K562 (cell line): ENCODE measurements around the gene ATP5F1D. TPM values are rescaled to one million over a fixed set of nuclear protein-coding genes. Genes with fewer than 3 reads are reported as not detected.
"Not testable (repeated sequence)": the region's sequence is repeated elsewhere in the genome, so short reads cannot be mapped to it uniquely, and the experiment has no call there.

Experiments used
- ATAC-seq: fragments of 200-7000 bp; cut with Tn5 transposase; 3 replicates; pipeline ENCODE4 v1.9.1; 2020; ENCODE audit warnings: moderate library complexity
- BruUV-seq: library from RNA; stranded (reverse); fragments of 400-500 nt; replicated peaks from 2 replicates; lab custom pipeline; 2021; lab: Mats Ljungman, UMichigan
- CTCF ChIA-PET: fragments of 300-600 bp; formaldehyde crosslinking; extraction: SDS; loops from one replicate; lab custom pipeline; 2021; ENCODE audit warnings: low intra/inter-chr PET ratio; lab: Yijun Ruan, JAX
- POLR2A ChIA-PET: fragments of 300-600, 350-650 bp; sonication (Branson Sonifier 250); formaldehyde crosslinking; extraction: SDS; loops from one replicate; lab custom pipeline; 2021; ENCODE audit warnings: antibody characterized with exemption, inconsistent platforms; lab: Yijun Ruan, JAX
- DNase-seq, 4 experiments: peaks; one replicate each; pipeline versions ENCODE4 v3.0.0 to v3.0.0-alpha.2; 2011 to 2018; ENCODE audit warnings: low spot score in 3 of 4, mixed read lengths in 3 of 4; ENCODE audit errors: extremely low read depth in 1 of 4
- FAIRE-seq: peaks from 2 replicates; lab custom pipeline; 2011; peaks lifted over from hg19 to GRCh38; lab: Jason Lieb, UNC
- H2AFZ ChIP-seq: 2 replicates; pipeline ENCODE4 v1.6.0; 2011; ENCODE audit warnings: low read depth, low read length, control low read depth, inconsistent platforms
- H3K27ac ChIP-seq: fragments of 200-600 bp; 3 replicates; pipeline ENCODE4 v1.8.0; 2011; ENCODE audit warnings: low read depth, mild to moderate bottlenecking, control low read depth, inconsistent platforms, low read length, moderate library complexity, mixed read lengths; ENCODE audit errors: extremely low read depth
- H3K27me3 ChIP-seq, 2 experiments: fragments of 300-600 bp in 1 of 2; 2 replicates in 1 of 2; 3 replicates in 1 of 2; pipeline versions ENCODE4 v1.6.0 to v1.8.0; 2011; ENCODE audit warnings: inconsistent platforms in 2 of 2, low read length in 2 of 2, mild to moderate bottlenecking in 1 of 2, mixed read lengths in 1 of 2, moderate library complexity in 1 of 2; ENCODE audit not compliant: control insufficient read depth in 2 of 2, insufficient read depth in 2 of 2
- H3K36me3 ChIP-seq: fragments of 300-600 bp; 3 replicates; pipeline ENCODE4 v1.8.0; 2011; ENCODE audit warnings: mild to moderate bottlenecking, low read length, inconsistent platforms; ENCODE audit not compliant: control insufficient read depth, insufficient read depth
- H3K4me1 ChIP-seq, 2 experiments: fragments of 200-600 bp in 1 of 2; replicated peaks in 1 of 2; 2 replicates in 1 of 2; 3 replicates in 1 of 2; pipeline versions ENCODE4 v1.5.1 to v1.8.0; 2011; ENCODE audit warnings: inconsistent platforms in 2 of 2, low read length in 2 of 2, mild to moderate bottlenecking in 1 of 2, mixed read lengths in 1 of 2, moderate library complexity in 1 of 2; ENCODE audit not compliant: control insufficient read depth in 2 of 2, insufficient read depth in 2 of 2
- H3K4me2 ChIP-seq: 2 replicates; pipeline ENCODE4 v1.6.1; 2011; ENCODE audit warnings: low read length, control low read depth, inconsistent platforms, mixed read lengths; ENCODE audit not compliant: insufficient read depth
- H3K4me3 ChIP-seq: fragments of 200-600 bp; sonication (generic), shearing (Covaris generic); 2 replicates; pipeline ENCODE4 v1.5.1; 2016; ENCODE audit warnings: control low read depth, inconsistent platforms
- H3K79me2 ChIP-seq: fragments of 200-600 bp; 3 replicates; pipeline ENCODE4 v1.8.0; 2011; ENCODE audit warnings: low read length, inconsistent platforms; ENCODE audit not compliant: control insufficient read depth, insufficient read depth
- H3K9ac ChIP-seq, 2 experiments: 2 replicates each; pipeline versions ENCODE4 v1.6.0 to v1.6.1; 2011; ENCODE audit warnings: low read depth in 2 of 2, low read length in 2 of 2, control low read depth in 1 of 2, inconsistent platforms in 1 of 2, mild to moderate bottlenecking in 1 of 2, mixed read lengths in 1 of 2; ENCODE audit not compliant: insufficient read depth in 1 of 2
- H3K9me1 ChIP-seq: one replicate; pipeline ENCODE4 v1.6.0; 2011; ENCODE audit warnings: inconsistent platforms, mild to moderate bottlenecking, low read length, moderate library complexity; ENCODE audit not compliant: control insufficient read depth, insufficient read depth
- H3K9me3 ChIP-seq: replicated peaks from 2 replicates; pipeline ENCODE4 v1.5.1; 2011; ENCODE audit warnings: low read depth, low read length, inconsistent platforms; ENCODE audit not compliant: control insufficient read depth, insufficient read depth
- H4K20me1 ChIP-seq: replicated peaks from 2 replicates; pipeline ENCODE4 v1.6.1; 2011; ENCODE audit warnings: low read length, inconsistent platforms, mixed read lengths; ENCODE audit not compliant: control insufficient read depth, insufficient read depth
- BCL6 ChIP-seq: fragments of 250-450 bp; sonication (Bioruptor Pico); IDR thresholded peaks from 2 replicates; pipeline ENCODE4 v1.4.0; 2020
- KDM5B ChIP-seq: fragments of 200-600 bp; sonication (generic); IDR thresholded peaks from 2 replicates; pipeline ENCODE4 v1.6.1; 2012; ENCODE audit warnings: low read depth, mild to moderate bottlenecking, moderate library complexity, low read length, control low read depth, inconsistent platforms; ENCODE audit not compliant: insufficient replicate concordance
- POLR2H ChIP-seq: IDR thresholded peaks from 2 replicates; pipeline ENCODE4 v1.6.1; 2016; ENCODE audit warnings: missing genetic modification characterization, low read depth, mild to moderate bottlenecking, control low read depth, missing compliant biosample characterization, moderate library complexity
- POLR3G ChIP-seq: IDR thresholded peaks from 2 replicates; pipeline ENCODE4 v1.6.1; 2011; ENCODE audit not compliant: insufficient read length, insufficient replicate concordance; ENCODE audit errors: extremely low read depth
- SIN3B ChIP-seq: fragments of 450-650 bp; IDR thresholded peaks from 2 replicates; pipeline ENCODE4 v1.6.1; 2017; ENCODE audit warnings: low read depth, mild to moderate bottlenecking, moderate library complexity
- ZNF707 ChIP-seq: fragments of 250-450 bp; sonication (Bioruptor Pico); conservative IDR thresholded peaks from 2 replicates; pipeline ENCODE4 v1.8.0; 2022; ENCODE audit warnings: inconsistent platforms, mild to moderate bottlenecking, moderate library complexity
- ZNF785 ChIP-seq: fragments of 250-450 bp; sonication (Bioruptor Pico); IDR thresholded peaks from 2 replicates; pipeline ENCODE4 v1.4.0; 2020; ENCODE audit warnings: mild to moderate bottlenecking
- ZSCAN32 ChIP-seq: fragments of 450-650 bp; formaldehyde crosslinking; IDR thresholded peaks from 2 replicates; pipeline ENCODE4 v1.4.0; 2020; ENCODE audit warnings: mild to moderate bottlenecking, moderate library complexity
- WGBS: fragments of 100-300 bp; shearing (Covaris generic); methylation state at CpG from one replicate; pipeline ENCODE4 v1.1.6; 2016; ENCODE audit warnings: low coverage, mixed read lengths; ENCODE audit not compliant: insufficient coverage; ENCODE audit errors: missing lambda C conversion rate; 5-methylcytosine and 5-hydroxymethylcytosine counted together
- in situ Hi-C: fragments of 300-500 bp; cut with MboI; formaldehyde crosslinking; loops from 4 replicates; pipeline ENCODE4 v1.15.0; 2018; ENCODE audit warnings: inconsistent platforms, mixed read lengths
- intact Hi-C: fragments of 100-400 bp; cut with micrococcal nuclease; formaldehyde crosslinking; loops from 2 replicates; pipeline ENCODE4 v1.14.2; 2022
- polyA plus RNA-seq, 8 experiments: library from polyadenylated mRNA; depleted of rRNA in 4 of 8; stranded (reverse) in 5 of 8; unstranded in 3 of 8; fragments of >200 nt; fragmentation: Nextera tagmentation in 2 of 8; fragmentation: Illumina TruSeq in 1 of 8; extraction: Ambion mirVana in 2 of 8; extraction: Trizol in 1 of 8; gene quantifications; 2 replicates each; pipeline versions ENCODE4 v1.2.1 to v1.2.3, GENCODE V29; 2011 to 2014; ENCODE audit warnings: inconsistent platforms in 1 of 8, missing spikeins in 1 of 8
- total RNA-seq, 7 experiments: library from RNA; depleted of rRNA in 6 of 7; stranded (reverse); fragments of >200 nt in 6 of 7; fragmentation: Illumina TruSeq in 2 of 7; extraction: Trizol in 2 of 7; gene quantifications; 2 replicates each; pipeline versions ENCODE4 v1.2.1 to v1.2.3, GENCODE V29; 2011 to 2021; ENCODE audit warnings: low replicate concordance in 1 of 7
- TF ChIP-seq, protein P1 (sequence below): fragments of 450-650 bp; IDR thresholded peaks from 2 replicates; pipeline ENCODE4 v1.6.1; 2016
- TF ChIP-seq, protein P2 (sequence below): fragments of 250-450 bp; sonication (Bioruptor Pico); IDR thresholded peaks from 2 replicates; pipeline ENCODE4 v1.5.0; 2020; ENCODE audit warnings: mild to moderate bottlenecking, borderline replicate concordance

Gene ATP5F1D
- total and polyA plus RNA-seq, 9 of the 15 experiments (the other 6 are each of a cell fraction or from before 2014, with no cell fraction given): 3.9 to 409 (median 36.8) TPM

DNA sequence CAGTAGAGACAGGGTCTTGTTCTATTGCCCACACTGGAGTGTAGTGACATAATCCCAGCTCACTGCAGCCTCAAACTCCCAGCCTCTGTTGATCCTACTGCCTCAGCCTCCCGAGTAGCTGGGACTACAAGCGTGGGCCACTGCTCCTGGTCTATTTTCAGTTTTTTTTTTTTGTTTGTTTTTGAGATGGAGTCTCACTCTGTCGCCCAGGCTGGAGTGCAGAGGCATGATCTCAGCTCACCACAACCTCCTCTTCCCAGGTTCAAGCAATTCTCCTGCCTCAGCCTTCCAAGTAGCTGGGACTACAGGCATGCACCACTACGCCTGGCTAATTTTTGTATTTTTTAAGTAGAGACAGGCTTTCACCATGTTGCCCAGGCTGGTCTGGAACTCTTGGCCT, 40.9 kb upstream of the ATP5F1D start:
- H3K27me3 ChIP-seq, H3K27ac ChIP-seq, H2AFZ ChIP-seq, H3K79me2 ChIP-seq, DNase-seq, BruUV-seq, in situ Hi-C loops, CTCF ChIA-PET, H3K9me1 ChIP-seq, H3K9ac ChIP-seq, FAIRE-seq, intact Hi-C loops, H3K4me3 ChIP-seq, H3K9me3 ChIP-seq, H4K20me1 ChIP-seq, H3K36me3 ChIP-seq, H3K4me2 ChIP-seq, ATAC-seq: not testable (repeated sequence)
- WGBS: 71% methylated on average over 4 of the region's 4 CpGs
- H3K4me1 ChIP-seq: peaks cover 23 to 37% of the 10 kb centered on the region in 2 experiments
- POLR2A ChIA-PET: interaction anchor here (0.6 kb wide), 1 partner anchor 11 kb away, joined by 4 read pairs; no protein-coding TSS in a partner anchor

- peaks cover 24% of the 10 kb centered on the region; the same call in 2 of the 3 replicates for H3K36me3 ChIP-seq
- 4% methylated on average over 57 of the region's 114 CpGs for WGBS
- FAIRE-seq (peak; percentile 70), ATAC-seq (peak; percentile 92), DNase-seq (peak; percentile 98 to 99 (median 99))
- ChIA-PET POLR2A (no interaction called here), CTCF (interaction anchor here (0.6 to 0.7 kb wide), 2 partner anchors 278 to 606 kb away, joined by 3 to 4 read pairs; no protein-coding TSS in a partner anchor)
- peaks cover 25% of the 10 kb centered on the region for H4K20me1 ChIP-seq
- intact Hi-C loops: no loop called here
- peaks cover 44 to 74% of the 10 kb centered on the region in 2 experiments for H3K4me1 ChIP-seq
- peak within 1 kb of the TSS; percentile 83 for H3K4me3 ChIP-seq
- H3K4me2 ChIP-seq: peak within 1 kb of the TSS; percentile 96
- peaks cover 44% of the 10 kb centered on the region for H3K79me2 ChIP-seq
- in situ Hi-C loops: no loop called here
- no peaks in the 10 kb centered on the region for H3K9me3 ChIP-seq
- peak within 1 kb of the TSS; percentile 81 to 96 for H3K9ac ChIP-seq
- H3K27ac ChIP-seq: peak within 1 kb of the TSS; percentile 91
- H2AFZ ChIP-seq: peak within 1 kb of the TSS; percentile 76
- no TSS peak for BruUV-seq
- no peaks in the 10 kb centered on the region for H3K27me3 ChIP-seq
- peaks cover 8% of the 10 kb centered on the region for H3K9me1 ChIP-seq
- TF ChIP-seq ZSCAN32 (CRISPR knock-in tag) (peak; percentile 52; the same call in 1 of the 2 replicates), POLR2H (tag) (peak; percentile 10; the same call in 1 of the 2 replicates), SIN3B (peak; percentile 53), KDM5B (peak; percentile 61), BCL6 (CRISPR knock-in tag) (0 out of 2 replicates have a peak, but pooled peaks have one; percentile 7), ZNF785 (no peak), POLR3G (no peak), ZNF707 (peak; percentile 56; the same call in 1 of the 2 replicates)
- TF ChIP-seq, protein P1, sequence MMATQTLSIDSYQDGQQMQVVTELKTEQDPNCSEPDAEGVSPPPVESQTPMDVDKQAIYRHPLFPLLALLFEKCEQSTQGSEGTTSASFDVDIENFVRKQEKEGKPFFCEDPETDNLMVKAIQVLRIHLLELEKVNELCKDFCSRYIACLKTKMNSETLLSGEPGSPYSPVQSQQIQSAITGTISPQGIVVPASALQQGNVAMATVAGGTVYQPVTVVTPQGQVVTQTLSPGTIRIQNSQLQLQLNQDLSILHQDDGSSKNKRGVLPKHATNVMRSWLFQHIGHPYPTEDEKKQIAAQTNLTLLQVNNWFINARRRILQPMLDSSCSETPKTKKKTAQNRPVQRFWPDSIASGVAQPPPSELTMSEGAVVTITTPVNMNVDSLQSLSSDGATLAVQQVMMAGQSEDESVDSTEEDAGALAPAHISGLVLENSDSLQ: peak; percentile 99
- TF ChIP-seq, protein P2, sequence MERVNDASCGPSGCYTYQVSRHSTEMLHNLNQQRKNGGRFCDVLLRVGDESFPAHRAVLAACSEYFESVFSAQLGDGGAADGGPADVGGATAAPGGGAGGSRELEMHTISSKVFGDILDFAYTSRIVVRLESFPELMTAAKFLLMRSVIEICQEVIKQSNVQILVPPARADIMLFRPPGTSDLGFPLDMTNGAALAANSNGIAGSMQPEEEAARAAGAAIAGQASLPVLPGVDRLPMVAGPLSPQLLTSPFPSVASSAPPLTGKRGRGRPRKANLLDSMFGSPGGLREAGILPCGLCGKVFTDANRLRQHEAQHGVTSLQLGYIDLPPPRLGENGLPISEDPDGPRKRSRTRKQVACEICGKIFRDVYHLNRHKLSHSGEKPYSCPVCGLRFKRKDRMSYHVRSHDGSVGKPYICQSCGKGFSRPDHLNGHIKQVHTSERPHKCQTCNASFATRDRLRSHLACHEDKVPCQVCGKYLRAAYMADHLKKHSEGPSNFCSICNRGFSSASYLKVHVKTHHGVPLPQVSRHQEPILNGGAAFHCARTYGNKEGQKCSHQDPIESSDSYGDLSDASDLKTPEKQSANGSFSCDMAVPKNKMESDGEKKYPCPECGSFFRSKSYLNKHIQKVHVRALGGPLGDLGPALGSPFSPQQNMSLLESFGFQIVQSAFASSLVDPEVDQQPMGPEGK (CRISPR knock-in tag): peak; percentile 71; the same call in 1 of the 2 replicates
Observed at GRCh38 chr19:1205114-1206099, 36.1 kb upstream of the ATP5F1D start, which contains the start of gene STK11. TSS of gene STK11 (plus strand) at chr19:1205778. CDS start at chr19:1206914, 1,136 bp downstream.
